CD4-positive, alpha-beta T cell (primary cell): ENCODE results near the gene PSEN1. TPM values are rescaled to one million over a fixed set of nuclear protein-coding genes. Genes with fewer than 3 reads are reported as not detected.
"Not testable (repeated sequence)": the region's sequence is repeated elsewhere in the genome, so short reads cannot be mapped to it uniquely, and the experiment has no call there.

Source experiments
- ATAC-seq: fragments of 200-7000 bp; cut with Tn5 transposase; one replicate; pipeline ENCODE4 v1.10.0; 2022; ENCODE audit warnings: mild to moderate bottlenecking; ENCODE audit not compliant: poor library complexity
- CTCF ChIA-PET: fragments of 350-600 bp; sonication (Branson Sonifier 250); formaldehyde crosslinking; loops from one replicate; lab custom pipeline; 2021; ENCODE audit warnings: antibody characterized with exemption, inconsistent platforms; lab: Charles Lee
- POLR2A ChIA-PET: fragments of 350-600 bp; sonication (Branson Sonifier 250); formaldehyde crosslinking; loops from one replicate; lab custom pipeline; 2021; ENCODE audit warnings: antibody characterized with exemption, inconsistent platforms; lab: Charles Lee
- DNase-seq, 14 experiments: peaks; one replicate each; pipeline ENCODE4 v3.0.0-alpha.2; 2013 to 2020; ENCODE audit warnings: mixed read lengths in 2 of 14
- H3K27ac ChIP-seq, 2 donors: one replicate each; pipeline versions ENCODE4 v1.5.1 to v1.7.0; 2013; ENCODE audit warnings: low read length in 2 of 2, low read depth in 1 of 2, mild to moderate bottlenecking in 1 of 2
- H3K27me3 ChIP-seq, 2 experiments: 1 replicate in 1 of 2; 2 replicates in 1 of 2; pipeline versions ENCODE4 v1.6.1 to v1.7.0; 2013; ENCODE audit warnings: low read length in 2 of 2, control low read depth in 1 of 2, mild to moderate bottlenecking in 1 of 2, moderate library complexity in 1 of 2; ENCODE audit not compliant: insufficient read depth in 2 of 2, control insufficient read depth in 1 of 2
- H3K36me3 ChIP-seq: one replicate; pipeline ENCODE4 v1.6.1; 2013; ENCODE audit warnings: low read length, control low read depth; ENCODE audit not compliant: insufficient read depth
- H3K4me1 ChIP-seq: one replicate; pipeline ENCODE4 v1.6.1; 2013; ENCODE audit warnings: low read length, control low read depth; ENCODE audit not compliant: insufficient read depth
- H3K4me3 ChIP-seq: one replicate; pipeline ENCODE4 v1.5.1; 2013; ENCODE audit warnings: mild to moderate bottlenecking, low read length, moderate library complexity
- H3K9me3 ChIP-seq, 2 experiments: 1 replicate in 1 of 2; 2 replicates in 1 of 2; pipeline versions ENCODE4 v1.6.1 to v1.7.0; 2013; ENCODE audit warnings: low read length in 2 of 2, mild to moderate bottlenecking in 2 of 2, control low read depth in 1 of 2, moderate library complexity in 1 of 2; ENCODE audit not compliant: control insufficient read depth in 1 of 2, insufficient read depth in 1 of 2
- H3K27ac Mint-ChIP-seq: one replicate; pipeline ENCODE4 v1.8.0; 2020; ENCODE audit warnings: mixed read lengths
- H3K27me3 Mint-ChIP-seq: one replicate; pipeline ENCODE4 v1.8.0; 2021; ENCODE audit warnings: mixed read lengths
- H3K36me3 Mint-ChIP-seq: one replicate; pipeline ENCODE4 v1.8.0; 2021; ENCODE audit warnings: low read depth, mixed read lengths
- H3K4me1 Mint-ChIP-seq: one replicate; pipeline ENCODE4 v1.8.0; 2021; ENCODE audit warnings: low read depth, mixed read lengths
- H3K4me3 Mint-ChIP-seq: one replicate; pipeline ENCODE4 v1.8.0; 2020; ENCODE audit warnings: mild to moderate bottlenecking, mixed read lengths
- H3K9me3 Mint-ChIP-seq: one replicate; pipeline ENCODE4 v1.8.0; 2020; ENCODE audit warnings: mixed read lengths
- CTCF ChIP-seq: fragments of 200-600 bp; IDR thresholded peaks from one replicate; pipeline ENCODE4 v1.8.0; 2022; ENCODE audit warnings: antibody characterized with exemption, mild to moderate bottlenecking
- intact Hi-C, 2 experiments: fragments of 100-400 bp; cut with DNase I in 1 of 2; cut with micrococcal nuclease in 1 of 2; formaldehyde crosslinking; loops; one replicate each; pipeline versions ENCODE4 v1.15.1 to v1.9.0; 2023 to 2025; cut with DNase I, micrococcal nuclease
- total RNA-seq, 174 experiments: library from RNA in 2 of 174; stranded (reverse) in 2 of 174; gene quantifications; one replicate each; pipeline ENCODE4 v1.2.3 and lab custom pipeline; 2021 to 2026

PSEN1 gene
- total RNA-seq, 2 experiments from 2014 or later = 27.1 to 28.3 TPM

GRCh38 chr14:73191441-73191840 lies 55.1 kb downstream of the PSEN1 start:
- no peak overlapping the region for H3K4me3 Mint-ChIP-seq
- Histone ChIP-seq H3K4me1 (no peaks in the 10 kb centered on the region), H3K36me3 (peaks cover 64% of the 10 kb centered on the region), H3K27ac (no peak overlapping the region), H3K9me3 (no peaks in the 10 kb centered on the region), H3K4me3 (no peak overlapping the region), H3K27me3 (no peaks in the 10 kb centered on the region)
- H3K36me3 Mint-ChIP-seq = peaks cover 85% of the 10 kb centered on the region
- CTCF ChIA-PET = no interaction called here
- no peaks in the 10 kb centered on the region for H3K4me1 Mint-ChIP-seq
- no peaks in the 10 kb centered on the region for H3K27me3 Mint-ChIP-seq
- ATAC-seq (no peak), DNase-seq (no peak)
- intact Hi-C loops = no loop called here
- no peak for TF ChIP-seq CTCF
- POLR2A ChIA-PET = no interaction called here
- H3K9me3 Mint-ChIP-seq = no peaks in the 10 kb centered on the region
- no peak overlapping the region for H3K27ac Mint-ChIP-seq

- H3K27me3 Mint-ChIP-seq, POLR2A ChIA-PET, H3K27ac Mint-ChIP-seq, ATAC-seq, H3K4me1 ChIP-seq, H3K4me1 Mint-ChIP-seq, H3K27me3 ChIP-seq, H3K9me3 Mint-ChIP-seq, H3K4me3 ChIP-seq, H3K4me3 Mint-ChIP-seq, CTCF ChIA-PET, DNase-seq, H3K27ac ChIP-seq, intact Hi-C loops, H3K9me3 ChIP-seq: not testable (repeated sequence)
- H3K36me3 Mint-ChIP-seq = peaks cover 84% of the 10 kb centered on the region
- H3K36me3 ChIP-seq = peaks cover 62% of the 10 kb centered on the region
These were observed 58.0 kb downstream of the PSEN1 start for GRCh38 chr14:73194306-73194705.

GRCh38 chr14:73198253-73198652 lies 61.9 kb downstream of the PSEN1 start:
- Mint-ChIP-seq H3K9me3 (no peaks in the 10 kb centered on the region), H3K4me1 (no peaks in the 10 kb centered on the region), H3K27me3 (no peaks in the 10 kb centered on the region), H3K4me3 (no peak overlapping the region), H3K27ac (no peak overlapping the region), H3K36me3 (peaks cover 86% of the 10 kb centered on the region)
- ChIA-PET CTCF (no interaction called here), POLR2A (no interaction called here)
- Histone ChIP-seq H3K36me3 (peaks cover 60% of the 10 kb centered on the region), H3K27me3 (no peaks in the 10 kb centered on the region), H3K27ac (no peak overlapping the region), H3K4me3 (no peak overlapping the region), H3K4me1 (no peaks in the 10 kb centered on the region), H3K9me3 (no peaks in the 10 kb centered on the region)
- ATAC-seq (no peak), DNase-seq (no peak)
- no peak for TF ChIP-seq CTCF
- intact Hi-C loops = no loop called here

- Histone ChIP-seq H3K36me3 (peaks cover 69% of the 10 kb centered on the region), H3K4me3 (no peak overlapping the region), H3K27me3 (no peaks in the 10 kb centered on the region), H3K27ac (no peak overlapping the region), H3K9me3 (no peaks in the 10 kb centered on the region), H3K4me1 (no peaks in the 10 kb centered on the region)
- Mint-ChIP-seq H3K27ac (no peak overlapping the region), H3K36me3 (peaks cover 90% of the 10 kb centered on the region), H3K4me1 (no peaks in the 10 kb centered on the region), H3K4me3 (no peak overlapping the region), H3K9me3 (no peaks in the 10 kb centered on the region), H3K27me3 (no peaks in the 10 kb centered on the region)
- ChIA-PET CTCF (no interaction called here), POLR2A (no interaction called here)
- intact Hi-C loops = no loop called here
- DNase-seq (no peak), ATAC-seq (no peak)
- TF ChIP-seq CTCF = no peak
These were observed 67.2 kb downstream of the PSEN1 start for GRCh38 chr14:73203527-73203926.
